ENCODE results near the gene CAPN13.

Gene CAPN13

DNA sequence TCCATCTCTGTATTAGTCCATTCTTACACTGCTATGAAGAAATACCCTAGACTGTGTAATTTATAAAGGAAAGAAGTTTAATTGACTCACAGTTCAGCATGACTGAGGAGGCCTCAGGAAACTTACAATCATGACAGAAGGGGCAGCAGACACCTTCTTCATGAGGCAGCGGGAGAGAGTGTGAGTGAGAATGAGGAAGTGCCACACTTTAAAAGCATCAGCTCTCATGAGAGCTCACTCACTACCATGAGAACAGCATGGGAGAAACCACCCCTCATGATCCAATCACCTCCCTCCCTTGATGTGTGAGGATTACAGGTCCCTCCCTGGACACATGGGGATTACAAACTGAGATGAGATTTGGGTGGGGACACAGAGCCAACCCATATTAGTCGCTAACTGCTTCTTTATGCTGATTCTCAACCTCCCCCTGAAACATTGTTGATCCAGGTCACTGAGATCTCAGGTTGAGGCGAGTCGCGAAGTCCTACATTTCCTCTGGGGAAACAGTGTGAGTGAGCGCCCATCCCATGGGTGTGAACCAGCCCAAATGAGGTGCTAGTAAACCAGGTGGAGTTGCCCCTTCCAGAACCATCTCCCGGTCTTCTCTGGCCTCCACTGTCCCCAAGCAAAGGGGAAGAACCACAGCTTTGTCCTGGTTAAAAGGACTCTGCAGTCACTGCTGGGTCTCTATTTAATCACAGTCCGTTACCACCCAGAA lies 123.8 kb downstream of the CAPN13 start:
- TF ChIP-seq CTCF (conservative IDR thresholded peaks at IDR 0.05; ENCODE audit: low read depth, low read length) = no peak
- H3K4me3 ChIP-seq (ENCODE audit: low read depth, low read length) = no peak overlapping the region
- no peak for DNase-seq (ENCODE audit: low read depth)

DNA sequence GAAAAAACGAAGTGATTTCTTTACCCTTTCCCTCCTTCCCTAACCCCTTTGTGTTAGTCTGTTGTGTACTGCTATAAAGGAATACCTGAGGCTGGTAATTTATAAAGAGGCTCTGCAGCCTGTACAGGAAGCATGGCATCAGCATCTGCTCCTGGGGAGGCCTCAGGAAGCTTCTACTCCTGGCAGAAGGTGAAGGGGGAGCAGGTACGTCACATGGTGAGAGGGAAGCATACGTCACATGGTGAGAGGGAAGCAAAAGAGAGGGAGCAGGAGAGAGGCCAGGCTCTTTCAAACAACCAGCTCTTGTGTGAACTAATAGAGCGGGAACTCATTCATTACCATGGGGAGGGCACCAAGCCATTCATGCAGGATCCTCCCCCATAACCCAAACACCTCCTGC lies 126.2 kb downstream of the CAPN13 start:
- no peak for DNase-seq (ENCODE audit: low read depth)
- no peak for TF ChIP-seq CTCF (conservative IDR thresholded peaks at IDR 0.05; ENCODE audit: low read depth, low read length)
- H3K4me3 ChIP-seq (ENCODE audit: low read depth, low read length) = no peak overlapping the region

GRCh38 chr2:30680121-30680520 lies 127.1 kb downstream of the CAPN13 start:
- TF ChIP-seq CTCF (conservative IDR thresholded peaks at IDR 0.05; ENCODE audit: low read depth, low read length) = no peak
- H3K4me3 ChIP-seq (ENCODE audit: low read depth, low read length) = no peak overlapping the region
- no peak for DNase-seq (ENCODE audit: low read depth)

DNA sequence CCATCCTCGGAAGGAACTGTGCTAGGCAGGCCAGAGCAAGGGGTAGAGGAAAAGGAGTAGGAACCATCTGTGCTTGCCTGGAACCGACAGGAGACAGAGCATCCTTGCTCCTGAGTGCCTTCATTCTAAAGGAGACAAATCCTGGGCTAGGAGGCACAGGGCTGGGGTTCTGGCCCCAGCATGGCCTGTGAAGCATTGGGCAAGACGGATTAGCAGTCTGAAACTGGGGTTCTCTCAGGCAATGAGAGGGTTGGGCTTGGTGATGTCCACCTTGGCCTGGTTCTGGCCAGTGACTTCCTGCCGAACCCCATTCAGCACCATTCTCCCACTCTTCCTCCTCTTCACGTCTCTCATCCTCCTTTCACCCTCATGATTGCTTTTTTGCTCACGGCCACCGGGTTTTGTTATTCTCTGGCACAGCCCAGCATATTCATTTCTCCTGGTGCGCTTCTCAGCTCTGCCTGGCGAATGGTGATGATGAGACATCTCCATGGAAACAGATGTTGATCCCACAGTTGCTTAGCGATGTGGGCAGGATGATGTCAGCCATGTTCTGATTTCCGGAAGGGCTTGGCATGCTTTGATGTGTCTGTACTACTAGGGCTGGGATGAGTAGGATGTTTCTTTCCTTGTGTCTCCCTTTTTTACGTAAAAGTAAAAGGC lies 127.7 kb downstream of the CAPN13 start:
- no peak for TF ChIP-seq CTCF (conservative IDR thresholded peaks at IDR 0.05; ENCODE audit: low read depth, low read length)
- DNase-seq (ENCODE audit: low read depth) = no peak
- no peak overlapping the region for H3K4me3 ChIP-seq (ENCODE audit: low read depth, low read length)

DNA sequence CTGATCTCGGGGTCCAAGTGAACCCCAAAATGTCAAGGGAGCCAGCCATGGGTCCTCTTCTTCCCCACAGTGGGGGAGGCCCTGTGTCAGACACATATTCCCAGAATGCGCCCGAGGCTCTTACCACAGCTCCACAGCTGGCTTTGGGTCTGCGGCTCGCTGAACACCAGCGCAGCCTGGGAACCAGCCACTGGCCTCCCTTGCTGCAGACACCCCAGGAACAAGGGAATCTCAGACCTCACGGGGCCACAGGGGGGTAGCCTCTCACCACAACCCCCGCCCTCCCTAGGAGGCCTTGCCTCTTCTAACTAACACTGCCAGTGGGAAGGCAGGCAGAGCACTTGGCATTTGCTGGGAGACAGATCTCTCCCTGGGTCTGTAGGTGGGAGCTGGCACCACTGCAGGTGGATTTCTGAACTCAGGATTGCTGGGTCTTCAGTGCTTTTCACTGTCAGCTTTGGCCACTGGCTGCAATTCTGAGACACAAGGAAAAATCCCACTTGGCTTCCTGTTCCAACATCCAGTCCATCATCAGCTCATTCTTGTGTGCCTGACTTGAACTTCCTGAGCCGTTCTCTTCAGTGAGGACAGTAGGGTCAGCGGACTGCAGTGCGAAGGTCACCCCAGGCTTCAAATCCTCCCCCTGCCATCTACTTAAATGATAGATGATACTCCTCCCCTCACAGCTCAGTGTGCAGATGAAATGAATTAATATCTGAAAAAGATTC lies 128.7 kb downstream of the CAPN13 start:
- no peak for TF ChIP-seq CTCF (conservative IDR thresholded peaks at IDR 0.05; ENCODE audit: low read depth, low read length)
- no peak overlapping the region for H3K4me3 ChIP-seq (ENCODE audit: low read depth, low read length)
- no peak for DNase-seq (ENCODE audit: low read depth)

DNA sequence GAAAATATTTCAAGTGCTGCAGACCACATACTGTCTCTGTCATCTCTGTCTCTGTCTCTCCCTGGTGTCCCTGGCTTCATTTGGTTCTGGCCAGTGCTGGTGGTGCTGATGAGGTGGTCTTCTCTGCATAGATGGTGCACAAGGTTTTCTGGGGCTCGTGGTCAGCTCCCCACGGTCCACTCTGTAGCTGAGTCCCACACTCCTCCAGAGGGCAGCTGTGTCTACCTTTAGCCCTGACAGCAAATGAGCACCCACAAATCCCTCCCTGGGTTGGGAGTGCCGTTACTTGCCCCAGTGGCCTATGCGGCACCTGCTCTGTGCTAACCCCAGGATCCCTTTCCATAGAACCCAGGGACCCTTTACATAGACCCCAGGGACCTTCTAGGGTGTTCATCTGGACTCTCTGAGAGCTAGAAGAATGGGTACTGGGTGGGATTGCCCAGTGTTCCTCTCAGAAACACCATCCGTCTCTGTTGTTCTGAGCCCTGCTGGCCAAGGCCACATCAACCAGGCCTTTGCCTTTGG lies 129.3 kb downstream of the CAPN13 start:
- no peak for DNase-seq (ENCODE audit: low read depth)
- no peak overlapping the region for H3K4me3 ChIP-seq (ENCODE audit: low read depth, low read length)
- no peak for TF ChIP-seq CTCF (conservative IDR thresholded peaks at IDR 0.05; ENCODE audit: low read depth, low read length)

All from choroid plexus epithelial cell (primary cell).